HT-29 (cell line): ENCODE measurements around the gene CELSR1. TPM values are rescaled to one million over a fixed set of nuclear protein-coding genes. Genes with fewer than 3 reads are reported as not detected.
"Not testable (repeated sequence)": the region's sequence is repeated elsewhere in the genome, so short reads cannot be mapped to it uniquely, and the experiment has no call there.

Source experiments
- DNase-seq: peaks from one replicate; pipeline ENCODE4 v3.0.0-alpha.2; 2015; ENCODE audit warnings: low spot score
- total RNA-seq: library from RNA; depleted of rRNA; stranded (reverse); fragments of >200 nt; shearing (Covaris generic); gene quantifications from 2 replicates; pipeline ENCODE4 v1.2.3, GENCODE V29; 2014

CELSR1 gene
- total RNA-seq, 1 experiment from 2014 or later, result 6.8 TPM

- no peak for DNase-seq
Measured at GRCh38 chr22:46533070-46533833, 4.2 kb downstream of the CELSR1 start.

DNA sequence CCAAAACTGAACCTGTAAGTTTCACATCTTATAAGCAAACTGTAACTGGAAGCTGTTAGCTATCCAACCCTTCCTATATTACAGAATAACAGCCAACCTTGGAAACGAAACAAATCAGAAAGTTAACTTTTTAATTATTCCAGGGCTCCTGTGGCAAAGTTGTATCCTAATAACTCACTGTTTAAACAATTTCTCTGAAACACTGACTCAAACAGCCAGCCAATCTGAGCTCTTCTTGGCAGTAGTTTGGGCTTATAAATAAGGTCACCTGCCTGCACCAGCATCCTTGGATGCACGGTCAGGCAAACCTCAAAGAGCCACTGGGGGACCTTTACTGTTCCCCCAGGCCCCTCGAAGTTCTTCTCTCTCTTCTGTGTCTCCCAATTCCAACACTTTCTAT, 5.0 kb downstream of the CELSR1 start:
- no peak for DNase-seq

GRCh38 chr22:46531581-46532175, 5.7 kb downstream of the CELSR1 start:
- DNase-seq, result no peak

DNA sequence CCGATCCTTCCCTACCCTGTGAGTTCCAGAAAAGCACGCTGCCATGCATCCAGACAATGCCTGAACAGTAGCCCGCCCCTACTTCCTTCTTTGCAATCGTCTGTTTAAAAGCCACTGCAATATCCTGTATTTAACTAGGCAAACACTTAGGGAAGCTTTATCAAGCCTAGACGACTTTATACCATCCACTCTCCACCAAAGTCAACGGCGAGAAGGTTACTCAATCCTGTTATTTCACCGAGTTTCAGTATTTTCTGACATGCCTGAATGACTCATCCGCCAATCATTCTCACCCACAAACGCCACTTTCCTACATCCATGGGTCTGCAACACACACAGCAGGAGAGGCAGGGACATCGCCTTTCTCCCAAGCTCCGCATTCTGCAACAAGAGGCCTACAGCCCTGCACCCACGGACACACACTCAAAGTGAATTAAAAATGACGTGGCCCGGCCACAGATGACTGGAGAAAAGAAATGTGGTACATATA, 9.3 kb downstream of the CELSR1 start:
- peak; percentile 41 for DNase-seq

GRCh38 chr22:46526244-46526839, 11.1 kb downstream of the CELSR1 start:
- no peak for DNase-seq

DNA sequence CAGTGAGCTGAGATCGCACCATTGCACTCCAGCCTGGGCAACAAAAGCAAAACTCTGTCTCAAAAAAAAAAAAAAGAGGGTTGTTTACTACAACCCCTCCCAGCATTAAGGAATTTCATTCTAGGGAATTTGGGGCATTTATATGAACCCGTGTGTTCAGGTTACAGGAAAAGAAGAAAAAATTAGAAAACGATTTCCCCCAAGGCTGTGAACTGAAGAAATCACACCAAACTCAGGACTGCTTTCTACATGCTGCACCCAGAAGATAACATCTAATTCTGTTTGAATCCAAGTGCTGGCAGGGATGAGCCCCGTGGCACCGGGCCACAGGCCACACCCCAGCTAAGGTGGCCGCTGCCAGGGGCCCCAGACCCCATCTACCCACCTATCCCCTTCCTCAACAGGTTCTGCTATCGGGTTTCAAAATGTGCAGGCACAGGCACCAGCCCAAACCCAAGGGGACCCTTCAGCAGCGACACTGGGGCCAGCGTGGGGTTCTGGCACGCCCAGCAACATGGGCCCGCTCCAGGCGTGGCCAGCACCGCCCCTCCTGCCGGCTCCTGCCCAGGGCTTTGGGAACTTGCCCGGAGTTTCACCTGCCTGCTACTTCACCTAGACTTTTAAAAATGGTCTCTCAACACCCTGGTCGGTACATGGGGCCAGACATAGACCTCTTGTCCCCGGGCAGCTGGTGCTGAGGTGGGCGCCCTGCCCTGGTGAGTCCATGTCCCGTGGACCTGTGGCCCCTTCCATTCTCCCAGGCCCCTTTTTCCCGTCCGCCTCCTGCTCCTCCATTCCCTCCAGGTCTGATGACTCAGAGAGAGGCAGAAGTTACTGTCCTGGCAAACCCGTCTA, 11.8 kb downstream of the CELSR1 start:
- DNase-seq, result no peak

- DNase-seq, result no peak
Measured at GRCh38 chr22:46524203-46524740, 13.1 kb downstream of the CELSR1 start.

GRCh38 chr22:46522797-46523196, 14.6 kb downstream of the CELSR1 start:
- no peak for DNase-seq

GRCh38 chr22:46521994-46522393, 15.4 kb downstream of the CELSR1 start:
- DNase-seq, result no peak

DNA sequence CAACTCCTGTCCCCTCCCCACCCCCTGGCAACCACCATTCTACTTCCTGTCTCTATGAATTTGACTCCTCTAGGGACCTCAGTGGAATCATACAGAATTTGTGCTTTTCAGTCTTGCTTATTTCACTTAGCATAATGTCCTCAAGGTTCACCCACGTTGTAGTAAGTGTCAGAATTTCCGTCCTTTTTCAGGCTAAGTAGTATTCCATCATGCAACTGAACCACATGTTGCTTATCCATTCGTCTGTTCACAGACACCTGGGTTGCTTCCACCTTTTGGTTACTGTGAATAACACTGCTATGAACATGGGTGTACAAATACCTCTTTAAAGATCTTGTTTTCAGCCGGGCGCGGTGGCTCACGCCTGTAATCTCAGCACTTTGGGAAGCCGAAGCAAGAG, 16.5 kb downstream of the CELSR1 start:
- DNase-seq, result no peak

- no peak for DNase-seq
Measured at GRCh38 chr22:46519377-46519776, 18.0 kb downstream of the CELSR1 start.

DNA sequence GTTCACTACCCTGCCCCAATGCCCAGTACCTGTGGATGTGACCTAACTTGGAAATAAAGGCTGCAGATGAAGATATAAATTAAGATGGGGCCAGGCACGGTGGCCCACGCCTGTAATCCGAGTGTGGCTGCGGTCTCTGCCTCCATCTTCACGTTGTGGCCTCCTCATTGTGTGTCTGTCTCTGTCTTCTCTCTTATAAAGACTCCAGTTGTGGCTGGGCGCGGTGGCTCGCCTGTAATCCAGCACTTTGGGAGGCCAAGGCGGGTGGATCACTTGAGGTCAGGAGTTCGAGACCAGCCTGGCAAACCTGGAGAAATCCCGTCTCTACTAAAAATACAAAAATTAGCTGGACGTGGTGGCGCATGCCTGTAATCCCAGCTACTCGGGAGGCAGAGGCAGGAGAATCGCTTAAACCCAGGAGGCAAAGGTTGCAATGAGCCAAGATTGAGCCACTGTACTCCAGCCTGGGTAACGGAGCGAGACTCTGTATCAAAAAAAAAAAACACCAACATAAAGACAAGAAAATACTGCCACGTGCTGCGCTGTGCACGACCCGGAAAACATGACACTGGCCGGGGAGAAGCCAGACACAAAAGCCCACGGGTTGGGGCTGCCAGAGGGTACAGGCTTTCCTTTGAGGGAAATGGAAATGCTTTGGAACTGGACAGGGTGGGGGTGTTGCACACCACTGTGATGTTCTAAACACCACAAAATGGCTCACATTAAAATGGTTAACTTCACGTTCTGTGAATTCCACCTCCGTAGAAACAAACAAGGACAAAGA, 18.7 kb downstream of the CELSR1 start:
- no peak for DNase-seq

- DNase-seq, result no peak
Measured at GRCh38 chr22:46518038-46518437, 19.4 kb downstream of the CELSR1 start.

DNA sequence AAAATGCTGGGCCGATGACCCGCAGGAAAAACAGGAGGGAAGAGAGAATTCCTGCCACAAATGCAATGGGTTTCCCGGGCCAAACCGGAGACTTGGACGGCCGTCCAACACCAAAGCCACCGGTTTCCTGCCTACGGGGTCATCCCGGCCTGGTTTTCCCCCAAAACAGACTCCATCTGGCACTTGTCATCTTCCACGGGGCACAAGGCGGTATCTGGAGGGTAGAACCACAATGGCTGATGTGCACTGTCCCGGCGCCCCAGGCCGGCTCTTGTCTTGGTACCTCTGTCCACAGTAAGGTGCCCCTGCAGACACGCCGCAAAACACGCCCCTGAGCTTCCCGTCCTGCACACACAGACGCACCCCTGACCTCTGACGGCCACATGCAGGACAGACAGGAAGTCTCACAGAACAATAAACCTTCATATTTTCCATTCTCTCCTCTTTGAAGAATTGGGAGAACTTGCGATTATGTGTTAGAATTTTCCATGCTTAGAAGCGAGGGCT, 20.1 kb downstream of the CELSR1 start:
- no peak for DNase-seq

- no peak for DNase-seq
Measured at GRCh38 chr22:46516638-46517037, 20.8 kb downstream of the CELSR1 start.

- not testable (repeated sequence) for DNase-seq
Measured at GRCh38 chr22:46516112-46516487, 21.3 kb downstream of the CELSR1 start.

- DNase-seq, result no peak
Measured at GRCh38 chr22:46515208-46516111, 22.0 kb downstream of the CELSR1 start.

GRCh38 chr22:46514592-46515207, 22.7 kb downstream of the CELSR1 start:
- DNase-seq, result no peak

DNA sequence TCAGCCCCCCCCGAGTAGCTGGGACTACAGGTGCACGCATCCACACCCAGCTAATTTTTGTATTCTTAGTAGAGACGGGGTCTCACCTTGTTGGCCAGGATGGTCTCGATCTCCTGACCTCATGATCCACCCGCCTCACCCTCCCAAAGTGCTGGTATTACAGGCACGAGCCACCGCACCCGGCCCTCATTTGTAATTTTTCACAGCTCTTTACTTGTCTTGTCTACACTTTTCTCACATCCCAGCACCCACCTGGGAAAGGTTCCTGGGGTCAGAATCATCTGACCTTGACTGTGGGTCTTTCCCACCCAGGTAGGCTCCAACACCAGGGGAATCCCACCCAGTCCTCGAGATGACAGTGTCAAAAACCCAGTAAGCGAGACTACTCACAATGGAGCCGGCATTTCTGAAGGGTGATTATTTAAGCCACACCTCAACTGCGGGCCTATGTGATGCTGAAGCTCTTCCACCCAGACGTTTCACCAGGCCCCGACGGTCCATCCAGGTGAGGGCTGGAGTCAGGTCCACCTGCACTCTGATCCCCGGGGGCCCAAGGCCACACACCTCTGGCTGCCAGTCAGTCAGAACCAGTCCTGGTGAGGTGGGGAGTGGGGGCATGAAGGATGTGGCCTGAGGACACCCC, 23.4 kb downstream of the CELSR1 start:
- no peak for DNase-seq
